HCT116 (cell line): ENCODE measurements around the gene YWHAH. TPM values are rescaled to one million over a fixed set of nuclear protein-coding genes. Genes with fewer than 3 reads are reported as not detected.

ENCODE experiments used
- ATAC-seq: fragments of 200-7000 bp; cut with Tn5 transposase; 2 replicates; pipeline ENCODE4 v1.9.1; 2020; ENCODE audit warnings: mild to moderate bottlenecking, moderate library complexity
- BruUV-seq: library from RNA; stranded (reverse); fragments of 400-500 nt; replicated peaks from 2 replicates; lab custom pipeline; 2021; lab: Mats Ljungman, UMichigan
- CTCF ChIA-PET: fragments of 300-600 bp; sonication (Branson Sonifier 250); formaldehyde crosslinking; loops from one replicate; lab custom pipeline; 2021; ENCODE audit warnings: antibody characterized with exemption; lab: Charles Lee
- POLR2A ChIA-PET: fragments of 300-600, 350-600 bp; sonication (Branson Sonifier 250); formaldehyde crosslinking; loops from one replicate; lab custom pipeline; 2021; ENCODE audit warnings: antibody characterized with exemption; lab: Charles Lee
- RAD21 ChIA-PET, 2 experiments: fragments of 300-600 bp; sonication (Branson Sonifier 250); formaldehyde crosslinking; loops; one replicate each; lab custom pipeline; 2023; ENCODE audit warnings: low total read pairs in 2 of 2; ENCODE audit not compliant: uncharacterized antibody in 2 of 2, unreplicated experiment in 2 of 2, low non-redundant PET in 1 of 2; lab: Charles Lee
- DNase-seq: peaks from one replicate; pipeline ENCODE4 v3.0.0-alpha.2; 2010; ENCODE audit warnings: low read depth, low spot score
- H2AFZ ChIP-seq: fragments of 200-600 bp; shearing (Covaris generic), sonication (generic); 2 replicates; pipeline ENCODE4 v1.6.1; 2017; ENCODE audit warnings: low read depth, mixed run types, mixed read lengths, antibody characterized with exemption, low read length; ENCODE audit not compliant: poor library complexity, severe bottlenecking
- H3K27ac ChIP-seq: 2 replicates; pipeline ENCODE4 v1.5.1; 2012; ENCODE audit warnings: low read depth, low read length
- H3K27me3 ChIP-seq: fragments of 200-600 bp; sonication (generic); 2 replicates; pipeline ENCODE4 v1.6.1; 2016; ENCODE audit warnings: mixed run types, low read length, mixed read lengths; ENCODE audit not compliant: insufficient read depth
- H3K36me3 ChIP-seq, 2 experiments: fragments of 200-500 bp in 1 of 2; fragments of 200-600 bp in 1 of 2; sonication (Bioruptor generic) in 1 of 2; sonication (generic) in 1 of 2; 2 replicates each; pipeline versions ENCODE4 v1.5.1 to v1.6.1; 2014 to 2016; ENCODE audit warnings: low read length in 2 of 2, inconsistent platforms in 1 of 2, mixed read lengths in 1 of 2, mixed run types in 1 of 2; ENCODE audit not compliant: insufficient read depth in 2 of 2, control insufficient read depth in 1 of 2
- H3K4me1 ChIP-seq, 2 experiments: fragments of 200-600 bp in 1 of 2; sonication (generic) in 1 of 2; 2 replicates each; pipeline versions ENCODE4 v1.5.1 to v1.6.1; 2012 to 2017; ENCODE audit warnings: low read length in 2 of 2, inconsistent platforms in 1 of 2, mild to moderate bottlenecking in 1 of 2, mixed read lengths in 1 of 2, mixed run types in 1 of 2, moderate library complexity in 1 of 2; ENCODE audit not compliant: insufficient read depth in 2 of 2, control insufficient read depth in 1 of 2
- H3K4me2 ChIP-seq: fragments of 200-600 bp; sonication (generic); 2 replicates; pipeline ENCODE4 v1.6.1; 2017; ENCODE audit warnings: mixed run types, low read length, mixed read lengths
- H3K4me3 ChIP-seq, 2 experiments: fragments of 200-600 bp in 1 of 2; sonication (generic) in 1 of 2; replicated peaks in 1 of 2; 2 replicates each; pipeline ENCODE4 v1.5.1; 2011 to 2016; ENCODE audit warnings: low read length in 2 of 2, control low read depth in 1 of 2, low read depth in 1 of 2, mild to moderate bottlenecking in 1 of 2, mixed read lengths in 1 of 2, mixed run types in 1 of 2
- H3K79me2 ChIP-seq: fragments of 200-600 bp; sonication (generic); 2 replicates; pipeline ENCODE4 v1.6.1; 2017; ENCODE audit warnings: mild to moderate bottlenecking, mixed run types, low read length, moderate library complexity, mixed read lengths; ENCODE audit not compliant: insufficient read depth
- H3K9ac ChIP-seq: fragments of 200-600 bp; sonication (generic); 2 replicates; pipeline ENCODE4 v1.6.1; 2016; ENCODE audit warnings: low read length, mixed read lengths
- H3K9me2 ChIP-seq: fragments of 200-600 bp; sonication (generic), shearing (Covaris generic); 2 replicates; pipeline ENCODE4 v1.6.1; 2017; ENCODE audit warnings: mixed run types, mild to moderate bottlenecking, moderate library complexity; ENCODE audit not compliant: insufficient read depth
- H3K9me3 ChIP-seq, 2 experiments: fragments of 200-500 bp in 1 of 2; fragments of 200-600 bp in 1 of 2; sonication (Bioruptor generic) in 1 of 2; sonication (generic) in 1 of 2; 2 replicates each; pipeline ENCODE4 v1.6.1; 2014 to 2017; ENCODE audit warnings: low read length in 2 of 2, mixed read lengths in 2 of 2, inconsistent platforms in 1 of 2, low read depth in 1 of 2, mild to moderate bottlenecking in 1 of 2, mixed run types in 1 of 2, moderate library complexity in 1 of 2; ENCODE audit not compliant: control insufficient read depth in 1 of 2, insufficient read depth in 1 of 2
- H4K20me1 ChIP-seq: fragments of 200-600 bp; sonication (generic), shearing (Covaris generic); 2 replicates; pipeline ENCODE4 v1.6.1; 2017; ENCODE audit warnings: mixed run types, mild to moderate bottlenecking, moderate library complexity; ENCODE audit not compliant: insufficient read depth
- POLR2A ChIP-seq: IDR thresholded peaks from 2 replicates; pipeline ENCODE4 v1.7.0; 2011; ENCODE audit warnings: borderline replicate concordance; ENCODE audit not compliant: insufficient read depth, insufficient read length; ENCODE audit errors: extremely low read depth
- ZNF274 ChIP-seq: fragments of 200-500 bp; sonication (Bioruptor generic); IDR thresholded peaks from 2 replicates; pipeline ENCODE4 v1.6.1; 2014; ENCODE audit warnings: mild to moderate bottlenecking, low read depth, low read length, inconsistent platforms
- intact Hi-C: fragments of 100-400 bp; cut with micrococcal nuclease; formaldehyde crosslinking; loops from 2 replicates; pipeline ENCODE4 v1.10.0; 2022
- total RNA-seq: library from RNA; stranded (reverse); gene quantifications from one replicate; pipeline ENCODE4 v1.2.1, GENCODE V29; 2021; ENCODE audit not compliant: unreplicated experiment
- TF ChIP-seq, protein P1 (sequence below): IDR thresholded peaks from 2 replicates; pipeline ENCODE4 v1.6.1; 2012; ENCODE audit warnings: low read depth
- TF ChIP-seq, protein P2 (sequence below): IDR thresholded peaks from 2 replicates; pipeline ENCODE4 v1.6.1; 2012

YWHAH gene
- total RNA-seq, 1 experiment from 2014 or later, result 140 TPM

DNA sequence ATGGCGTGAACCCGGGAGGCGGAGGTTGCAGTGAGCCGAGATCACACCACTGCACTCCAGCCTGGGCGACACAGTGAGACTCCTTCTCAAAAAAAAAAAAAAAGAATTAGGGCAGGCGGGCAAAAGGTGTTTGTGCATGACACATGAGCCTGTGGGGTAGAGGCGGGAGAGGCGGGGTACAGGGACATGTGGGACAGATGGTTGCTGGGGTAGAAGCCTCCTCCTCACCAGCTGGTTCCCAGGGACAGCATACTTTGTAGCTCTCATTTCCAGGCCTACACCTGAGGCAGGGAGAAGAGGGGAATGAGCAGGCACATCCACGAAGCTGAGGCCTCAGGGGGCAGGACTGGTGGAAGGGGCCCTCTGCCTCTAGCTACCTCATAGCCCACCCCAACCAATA, 23.7 kb downstream of the YWHAH start:
- Histone ChIP-seq H3K9ac (no peak overlapping the region), H3K4me2 (no peak overlapping the region), H3K9me2 (no peaks in the 10 kb centered on the region), H3K79me2 (no peaks in the 10 kb centered on the region), H3K36me3 (no peaks in the 10 kb centered on the region), H3K9me3 (no peaks in the 10 kb centered on the region), H3K4me3 (no peak overlapping the region), H3K4me1 (peaks cover 2 to 16% of the 10 kb centered on the region in 2 experiments; a peak in 3 of 4 replicates), H3K27me3 (no peaks in the 10 kb centered on the region), H3K27ac (no peak overlapping the region), H4K20me1 (no peaks in the 10 kb centered on the region), H2AFZ (no peak overlapping the region)
- BruUV-seq, result no TSS peak
- TF ChIP-seq ZNF274 (no peak), POLR2A (no peak)
- TF ChIP-seq, protein P1, sequence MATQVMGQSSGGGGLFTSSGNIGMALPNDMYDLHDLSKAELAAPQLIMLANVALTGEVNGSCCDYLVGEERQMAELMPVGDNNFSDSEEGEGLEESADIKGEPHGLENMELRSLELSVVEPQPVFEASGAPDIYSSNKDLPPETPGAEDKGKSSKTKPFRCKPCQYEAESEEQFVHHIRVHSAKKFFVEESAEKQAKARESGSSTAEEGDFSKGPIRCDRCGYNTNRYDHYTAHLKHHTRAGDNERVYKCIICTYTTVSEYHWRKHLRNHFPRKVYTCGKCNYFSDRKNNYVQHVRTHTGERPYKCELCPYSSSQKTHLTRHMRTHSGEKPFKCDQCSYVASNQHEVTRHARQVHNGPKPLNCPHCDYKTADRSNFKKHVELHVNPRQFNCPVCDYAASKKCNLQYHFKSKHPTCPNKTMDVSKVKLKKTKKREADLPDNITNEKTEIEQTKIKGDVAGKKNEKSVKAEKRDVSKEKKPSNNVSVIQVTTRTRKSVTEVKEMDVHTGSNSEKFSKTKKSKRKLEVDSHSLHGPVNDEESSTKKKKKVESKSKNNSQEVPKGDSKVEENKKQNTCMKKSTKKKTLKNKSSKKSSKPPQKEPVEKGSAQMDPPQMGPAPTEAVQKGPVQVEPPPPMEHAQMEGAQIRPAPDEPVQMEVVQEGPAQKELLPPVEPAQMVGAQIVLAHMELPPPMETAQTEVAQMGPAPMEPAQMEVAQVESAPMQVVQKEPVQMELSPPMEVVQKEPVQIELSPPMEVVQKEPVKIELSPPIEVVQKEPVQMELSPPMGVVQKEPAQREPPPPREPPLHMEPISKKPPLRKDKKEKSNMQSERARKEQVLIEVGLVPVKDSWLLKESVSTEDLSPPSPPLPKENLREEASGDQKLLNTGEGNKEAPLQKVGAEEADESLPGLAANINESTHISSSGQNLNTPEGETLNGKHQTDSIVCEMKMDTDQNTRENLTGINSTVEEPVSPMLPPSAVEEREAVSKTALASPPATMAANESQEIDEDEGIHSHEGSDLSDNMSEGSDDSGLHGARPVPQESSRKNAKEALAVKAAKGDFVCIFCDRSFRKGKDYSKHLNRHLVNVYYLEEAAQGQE, result no peak
- TF ChIP-seq, protein P2, sequence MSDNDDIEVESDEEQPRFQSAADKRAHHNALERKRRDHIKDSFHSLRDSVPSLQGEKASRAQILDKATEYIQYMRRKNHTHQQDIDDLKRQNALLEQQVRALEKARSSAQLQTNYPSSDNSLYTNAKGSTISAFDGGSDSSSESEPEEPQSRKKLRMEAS, result no peak
- intact Hi-C loops, result loop anchor here (10.0 kb wide), 1 partner anchor 513 kb away; no protein-coding TSS in a partner anchor
- ChIA-PET POLR2A (no interaction called here), RAD21 (no interaction called here), CTCF (interaction anchor here (0.9 kb wide), 1 partner anchor 303 kb away, joined by 4 read pairs; no protein-coding TSS in a partner anchor)
- no peak for DNase-seq
- ATAC-seq, result no peak
